ENCODE measurements around the gene EPHB2. TPM values are rescaled to one million over a fixed set of nuclear protein-coding genes. Genes with fewer than 3 reads are reported as not detected.

EPHB2 gene
- polyA plus RNA-seq, 6 donors from 2014 or later = 0.08 TPM; not detected in 5

- no peaks in the 10 kb centered on the region for H3K36me3 Mint-ChIP-seq
- peaks cover 11 to 35% (median 27%) of the 10 kb centered on the region in 3 donors for H3K27me3 Mint-ChIP-seq
- H3K4me1 Mint-ChIP-seq = no peaks in the 10 kb centered on the region
- H3K9me3 Mint-ChIP-seq = no peaks in the 10 kb centered on the region
- H3K4me3 Mint-ChIP-seq = no peak overlapping the region
- DNase-seq = no peak
- no peak for ATAC-seq (ENCODE audit: low read depth in 2 of 2)
- no peak overlapping the region for H3K27ac Mint-ChIP-seq
Measured at GRCh38 chr1:22915231-22915630, 204.6 kb downstream of the EPHB2 start.

- Mint-ChIP-seq H3K27ac (no peak overlapping the region), H3K4me1 (no peaks in the 10 kb centered on the region), H3K36me3 (no peaks in the 10 kb centered on the region), H3K27me3 (peaks cover 11 to 35% (median 27%) of the 10 kb centered on the region in 3 donors), H3K9me3 (no peaks in the 10 kb centered on the region), H3K4me3 (no peak overlapping the region)
- DNase-seq = no peak
- ATAC-seq (ENCODE audit: low read depth in 2 of 2) = no peak
Measured at GRCh38 chr1:22915816-22916470, 205.3 kb downstream of the EPHB2 start.

GRCh38 chr1:22916471-22916820 is 205.8 kb downstream of the EPHB2 start:
- ATAC-seq (ENCODE audit: low read depth in 2 of 2) = no peak
- peak overlapping the region in 1 of 6 donors; percentile 26 for H3K27ac Mint-ChIP-seq
- no peaks in the 10 kb centered on the region for H3K4me1 Mint-ChIP-seq
- peaks cover 11 to 35% (median 27%) of the 10 kb centered on the region in 3 donors for H3K27me3 Mint-ChIP-seq
- DNase-seq = no peak
- H3K36me3 Mint-ChIP-seq = no peaks in the 10 kb centered on the region
- no peaks in the 10 kb centered on the region for H3K9me3 Mint-ChIP-seq
- no peak overlapping the region for H3K4me3 Mint-ChIP-seq

- ATAC-seq (ENCODE audit: low read depth in 2 of 2) (no peak), DNase-seq (no peak)
- no peak overlapping the region for H3K4me3 Mint-ChIP-seq
- H3K4me1 Mint-ChIP-seq = no peaks in the 10 kb centered on the region
- H3K36me3 Mint-ChIP-seq = no peaks in the 10 kb centered on the region
- no peaks in the 10 kb centered on the region for H3K9me3 Mint-ChIP-seq
- H3K27me3 Mint-ChIP-seq = peaks cover 18 to 39% (median 27%) of the 10 kb centered on the region in 3 donors
- H3K27ac Mint-ChIP-seq = no peak overlapping the region
Measured at GRCh38 chr1:22917989-22918388, 207.3 kb downstream of the EPHB2 start.

GRCh38 chr1:22918644-22919043 is 208.0 kb downstream of the EPHB2 start:
- Mint-ChIP-seq H3K9me3 (peaks cover 0 to 1% (median 0%) of the 10 kb centered on the region in 7 donors), H3K4me3 (no peak overlapping the region), H3K36me3 (no peaks in the 10 kb centered on the region), H3K4me1 (no peaks in the 10 kb centered on the region), H3K27ac (no peak overlapping the region), H3K27me3 (peaks cover 18 to 36% (median 27%) of the 10 kb centered on the region in 3 donors)
- DNase-seq (no peak), ATAC-seq (ENCODE audit: low read depth in 2 of 2) (no peak)

- Mint-ChIP-seq H3K4me3 (no peak overlapping the region), H3K9me3 (peaks cover 0 to 4% (median 0%) of the 10 kb centered on the region in 7 donors), H3K27ac (no peak overlapping the region), H3K27me3 (peaks cover 18 to 39% (median 35%) of the 10 kb centered on the region in 3 donors), H3K4me1 (no peaks in the 10 kb centered on the region), H3K36me3 (no peaks in the 10 kb centered on the region)
- no peak for DNase-seq
- ATAC-seq (ENCODE audit: low read depth in 2 of 2) = no peak
Measured at GRCh38 chr1:22919341-22920025, 208.8 kb downstream of the EPHB2 start.

- ATAC-seq (ENCODE audit: low read depth in 2 of 2) = no peak
- Mint-ChIP-seq H3K27ac (no peak overlapping the region), H3K36me3 (peaks cover 0 to 4% of the 10 kb centered on the region in 2 donors), H3K9me3 (peaks cover 0 to 8% (median 0%) of the 10 kb centered on the region in 7 donors), H3K27me3 (peaks cover 17 to 39% (median 39%) of the 10 kb centered on the region in 3 donors), H3K4me1 (no peaks in the 10 kb centered on the region), H3K4me3 (no peak overlapping the region)
- DNase-seq = no peak
Measured at GRCh38 chr1:22920026-22920733, 209.5 kb downstream of the EPHB2 start.

- peaks cover 19 to 36% (median 35%) of the 10 kb centered on the region in 3 donors for H3K27me3 Mint-ChIP-seq
- no peaks in the 10 kb centered on the region for H3K4me1 Mint-ChIP-seq
- ATAC-seq (ENCODE audit: low read depth in 2 of 2) (no peak), DNase-seq (no peak)
- peak overlapping the region in 1 of 6 donors; percentile 75 for H3K27ac Mint-ChIP-seq
- no peak overlapping the region for H3K4me3 Mint-ChIP-seq
- H3K9me3 Mint-ChIP-seq = peaks cover 0 to 9% (median 0%) of the 10 kb centered on the region in 7 donors
- H3K36me3 Mint-ChIP-seq = peaks cover 0 to 6% of the 10 kb centered on the region in 2 donors
Measured at GRCh38 chr1:22920734-22921451, 210.3 kb downstream of the EPHB2 start.

GRCh38 chr1:22921452-22922126 is 210.9 kb downstream of the EPHB2 start:
- ATAC-seq (ENCODE audit: low read depth in 2 of 2) (no peak), DNase-seq (no peak)
- peaks cover 0 to 6% of the 10 kb centered on the region in 2 donors for H3K36me3 Mint-ChIP-seq
- peaks cover 0 to 9% (median 0%) of the 10 kb centered on the region in 7 donors for H3K9me3 Mint-ChIP-seq
- no peak overlapping the region for H3K4me3 Mint-ChIP-seq
- H3K27me3 Mint-ChIP-seq = peaks cover 23 to 36% (median 36%) of the 10 kb centered on the region in 3 donors
- H3K27ac Mint-ChIP-seq = no peak overlapping the region
- no peaks in the 10 kb centered on the region for H3K4me1 Mint-ChIP-seq

GRCh38 chr1:22922640-22923039 is 212.0 kb downstream of the EPHB2 start:
- no peak for DNase-seq
- Mint-ChIP-seq H3K36me3 (peaks cover 0 to 6% of the 10 kb centered on the region in 2 donors), H3K4me3 (no peak overlapping the region), H3K4me1 (no peaks in the 10 kb centered on the region), H3K27me3 (peaks cover 26 to 36% (median 33%) of the 10 kb centered on the region in 3 donors), H3K9me3 (peaks cover 0 to 9% (median 0%) of the 10 kb centered on the region in 7 donors), H3K27ac (no peak overlapping the region)
- ATAC-seq (ENCODE audit: low read depth in 2 of 2) = no peak

- Mint-ChIP-seq H3K9me3 (peaks cover 0 to 9% (median 0%) of the 10 kb centered on the region in 7 donors), H3K4me3 (peak overlapping the region in 1 of 8 donors; percentile 17), H3K4me1 (no peaks in the 10 kb centered on the region), H3K27me3 (peaks cover 36 to 55% (median 43%) of the 10 kb centered on the region in 3 donors), H3K36me3 (peaks cover 0 to 6% of the 10 kb centered on the region in 2 donors), H3K27ac (no peak overlapping the region)
- no peak for DNase-seq
- no peak for ATAC-seq (ENCODE audit: low read depth in 2 of 2)
Measured at GRCh38 chr1:22925111-22925510, 214.5 kb downstream of the EPHB2 start.

GRCh38 chr1:22930240-22930912 is 219.7 kb downstream of the EPHB2 start:
- H3K27ac Mint-ChIP-seq = no peak overlapping the region
- H3K9me3 Mint-ChIP-seq = peaks cover 0 to 3% (median 0%) of the 10 kb centered on the region in 7 donors
- ATAC-seq (ENCODE audit: low read depth in 2 of 2) (no peak), DNase-seq (no peak)
- no peaks in the 10 kb centered on the region for H3K4me1 Mint-ChIP-seq
- peaks cover 0 to under 1% of the 10 kb centered on the region in 2 donors for H3K36me3 Mint-ChIP-seq
- no peak overlapping the region for H3K4me3 Mint-ChIP-seq
- peaks cover 24 to 48% (median 37%) of the 10 kb centered on the region in 3 donors for H3K27me3 Mint-ChIP-seq
